Fibroblast of lung (primary cell): ENCODE measurements around the gene MITF. TPM values are rescaled to one million over a fixed set of nuclear protein-coding genes. Genes with fewer than 3 reads are reported as not detected.

Source experiments
- DNase-seq, 2 donors: peaks; one replicate each; pipeline versions ENCODE4 v3.0.0 to v3.0.0-alpha.2; 2010; ENCODE audit warnings: low read depth in 2 of 2
- H2AFZ ChIP-seq: 2 replicates; pipeline ENCODE4 v1.5.1; 2012; ENCODE audit warnings: low read length, control low read depth, inconsistent platforms
- H3K27ac ChIP-seq: 2 replicates; pipeline ENCODE4 v1.5.1; 2011; ENCODE audit warnings: low read length, control low read depth; ENCODE audit not compliant: insufficient read depth
- H3K27me3 ChIP-seq: 2 replicates; pipeline ENCODE4 v1.5.1; 2011; ENCODE audit warnings: mild to moderate bottlenecking, low read length; ENCODE audit not compliant: control insufficient read depth, insufficient read depth
- H3K36me3 ChIP-seq: 2 replicates; pipeline ENCODE4 v1.5.1; 2011; ENCODE audit warnings: low read length; ENCODE audit not compliant: control insufficient read depth, insufficient read depth
- H3K4me1 ChIP-seq: 2 replicates; pipeline ENCODE4 v1.5.1; 2011; ENCODE audit warnings: low read length; ENCODE audit not compliant: control insufficient read depth, insufficient read depth; ENCODE audit errors: extremely low read depth
- H3K4me2 ChIP-seq: 2 replicates; pipeline ENCODE4 v1.5.1; 2011; ENCODE audit warnings: low read length, control low read depth; ENCODE audit not compliant: insufficient read depth; ENCODE audit errors: extremely low read depth
- H3K4me3 ChIP-seq, 4 experiments: fragments of 200-600 bp in 1 of 4; sonication (generic) in 1 of 4; replicated peaks in 1 of 4; 2 replicates each; pipeline ENCODE4 v1.5.1; 2011 to 2016; ENCODE audit warnings: low read length in 4 of 4, low read depth in 3 of 4, mild to moderate bottlenecking in 3 of 4, control low read depth in 2 of 4, inconsistent platforms in 1 of 4, mixed read lengths in 1 of 4; ENCODE audit not compliant: insufficient read depth in 1 of 4; ENCODE audit errors: control extremely low read depth in 1 of 4
- H3K79me2 ChIP-seq: 2 replicates; pipeline ENCODE4 v1.5.1; 2012; ENCODE audit warnings: mild to moderate bottlenecking, low read length, inconsistent platforms; ENCODE audit not compliant: control insufficient read depth, insufficient read depth
- H3K9ac ChIP-seq: 2 replicates; pipeline ENCODE4 v1.5.1; 2011; ENCODE audit warnings: mild to moderate bottlenecking, low read length, control low read depth; ENCODE audit not compliant: insufficient read depth
- H3K9me3 ChIP-seq: 2 replicates; pipeline ENCODE4 v1.5.1; 2012; ENCODE audit warnings: low read depth, low read length; ENCODE audit not compliant: control insufficient read depth, insufficient read depth
- H4K20me1 ChIP-seq: 2 replicates; pipeline ENCODE4 v1.5.1; 2011; ENCODE audit warnings: low read length; ENCODE audit not compliant: control insufficient read depth, insufficient read depth; ENCODE audit errors: extremely low read depth
- EZH2 ChIP-seq: IDR thresholded peaks from 2 replicates; pipeline ENCODE4 v1.5.1; 2012; ENCODE audit warnings: low read length, control low read depth, mild to moderate bottlenecking; ENCODE audit errors: missing control alignments
- polyA plus RNA-seq, 2 donors: library from polyadenylated mRNA; depleted of rRNA in 1 of 2; stranded (reverse) in 1 of 2; unstranded in 1 of 2; fragments of >200 nt; gene quantifications; 2 replicates each; pipeline ENCODE4 v1.2.1, GENCODE V29; 2011 to 2012; ENCODE audit warnings: missing spikeins in 1 of 2
- total RNA-seq: library from RNA; depleted of rRNA; stranded (reverse); fragments of >200 nt; gene quantifications from 2 replicates; pipeline ENCODE4 v1.2.1, GENCODE V29; 2014
- TF ChIP-seq, protein P1 (sequence below), 2 donors: IDR thresholded peaks in 1 of 2; conservative IDR thresholded peaks in 1 of 2; 1 replicate in 1 of 2; 2 replicates in 1 of 2; pipeline ENCODE4 v1.5.1; 2011 to 2012; ENCODE audit warnings: low read length in 2 of 2, control low read depth in 1 of 2, inconsistent platforms in 1 of 2, low read depth in 1 of 2, mild to moderate bottlenecking in 1 of 2

MITF gene
- total and polyA plus RNA-seq, 2 donors (not counting 1 experiment from before 2014, with no cell fraction given), result 31.6 to 34.3 TPM

DNA sequence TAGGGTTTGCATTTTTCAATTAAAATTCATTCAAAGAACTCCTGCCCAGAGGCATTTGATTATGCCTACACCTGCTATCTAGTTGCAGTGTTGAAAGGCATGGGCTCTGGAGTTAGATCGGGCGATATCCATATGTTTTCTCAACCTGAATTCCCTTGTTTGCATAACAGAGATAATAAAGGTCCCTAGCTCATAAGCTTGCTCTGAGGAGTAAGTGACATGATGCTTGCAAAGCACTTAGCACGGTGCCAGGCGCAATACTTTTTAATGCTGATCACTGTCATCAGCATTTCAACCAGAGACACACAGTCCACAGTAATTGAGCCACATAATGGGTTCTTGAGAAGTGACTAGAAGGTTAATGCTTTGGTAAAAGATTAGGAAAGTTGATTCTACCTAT, 154.0 kb downstream of the MITF start:
- DNase-seq, result no peak
- Histone ChIP-seq H3K4me1 (peaks cover 4% of the 10 kb centered on the region), H3K27ac (no peak overlapping the region), H3K36me3 (no peaks in the 10 kb centered on the region), H3K79me2 (no peaks in the 10 kb centered on the region), H3K4me3 (no peak overlapping the region), H3K4me2 (no peak overlapping the region), H2AFZ (no peak overlapping the region), H3K9ac (no peak overlapping the region), H3K27me3 (no peaks in the 10 kb centered on the region), H3K9me3 (no peaks in the 10 kb centered on the region), H4K20me1 (no peaks in the 10 kb centered on the region)
- TF ChIP-seq EZH2, result no peak
- TF ChIP-seq, protein P1, sequence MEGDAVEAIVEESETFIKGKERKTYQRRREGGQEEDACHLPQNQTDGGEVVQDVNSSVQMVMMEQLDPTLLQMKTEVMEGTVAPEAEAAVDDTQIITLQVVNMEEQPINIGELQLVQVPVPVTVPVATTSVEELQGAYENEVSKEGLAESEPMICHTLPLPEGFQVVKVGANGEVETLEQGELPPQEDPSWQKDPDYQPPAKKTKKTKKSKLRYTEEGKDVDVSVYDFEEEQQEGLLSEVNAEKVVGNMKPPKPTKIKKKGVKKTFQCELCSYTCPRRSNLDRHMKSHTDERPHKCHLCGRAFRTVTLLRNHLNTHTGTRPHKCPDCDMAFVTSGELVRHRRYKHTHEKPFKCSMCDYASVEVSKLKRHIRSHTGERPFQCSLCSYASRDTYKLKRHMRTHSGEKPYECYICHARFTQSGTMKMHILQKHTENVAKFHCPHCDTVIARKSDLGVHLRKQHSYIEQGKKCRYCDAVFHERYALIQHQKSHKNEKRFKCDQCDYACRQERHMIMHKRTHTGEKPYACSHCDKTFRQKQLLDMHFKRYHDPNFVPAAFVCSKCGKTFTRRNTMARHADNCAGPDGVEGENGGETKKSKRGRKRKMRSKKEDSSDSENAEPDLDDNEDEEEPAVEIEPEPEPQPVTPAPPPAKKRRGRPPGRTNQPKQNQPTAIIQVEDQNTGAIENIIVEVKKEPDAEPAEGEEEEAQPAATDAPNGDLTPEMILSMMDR (conservative IDR thresholded peaks at IDR 0.05 in 1 of 2, IDR thresholded peaks at IDR 0.05 in 1 of 2; ENCODE audit: low read depth in 1 of 2, low read length in 2 of 2), result no peak

DNA sequence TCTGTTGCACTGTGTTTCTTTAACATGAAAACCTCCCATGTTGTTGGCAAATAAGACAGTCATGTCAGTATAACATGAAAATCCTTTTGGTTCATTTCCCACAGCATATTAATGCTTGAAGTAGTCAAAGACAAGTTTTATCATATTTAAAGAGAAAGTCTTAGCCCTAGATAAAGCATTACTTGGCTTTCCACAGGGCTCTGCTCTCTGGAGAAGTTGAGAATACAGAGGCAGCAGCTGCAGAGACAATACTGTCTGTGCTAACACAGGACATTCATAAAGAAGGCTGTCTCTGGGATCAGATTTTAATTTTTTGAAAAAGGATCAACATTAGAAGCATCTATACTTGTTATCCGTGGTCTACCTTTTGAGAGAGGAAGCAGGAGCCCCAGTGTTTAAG, 156.8 kb downstream of the MITF start:
- no peak for DNase-seq
- no peak overlapping the region for H3K27ac ChIP-seq
- no peaks in the 10 kb centered on the region for H3K79me2 ChIP-seq
- H3K9ac ChIP-seq, result no peak overlapping the region
- H3K4me1 ChIP-seq, result no peaks in the 10 kb centered on the region
- no peak for TF ChIP-seq EZH2
- TF ChIP-seq, protein P1 (conservative IDR thresholded peaks at IDR 0.05 in 1 of 2, IDR thresholded peaks at IDR 0.05 in 1 of 2; ENCODE audit: low read depth in 1 of 2, low read length in 2 of 2), result no peak
- H3K27me3 ChIP-seq, result no peaks in the 10 kb centered on the region
- no peak overlapping the region for H3K4me2 ChIP-seq
- H3K4me3 ChIP-seq, result no peak overlapping the region
- no peaks in the 10 kb centered on the region for H4K20me1 ChIP-seq
- no peak overlapping the region for H2AFZ ChIP-seq
- no peaks in the 10 kb centered on the region for H3K9me3 ChIP-seq
- no peaks in the 10 kb centered on the region for H3K36me3 ChIP-seq

DNA sequence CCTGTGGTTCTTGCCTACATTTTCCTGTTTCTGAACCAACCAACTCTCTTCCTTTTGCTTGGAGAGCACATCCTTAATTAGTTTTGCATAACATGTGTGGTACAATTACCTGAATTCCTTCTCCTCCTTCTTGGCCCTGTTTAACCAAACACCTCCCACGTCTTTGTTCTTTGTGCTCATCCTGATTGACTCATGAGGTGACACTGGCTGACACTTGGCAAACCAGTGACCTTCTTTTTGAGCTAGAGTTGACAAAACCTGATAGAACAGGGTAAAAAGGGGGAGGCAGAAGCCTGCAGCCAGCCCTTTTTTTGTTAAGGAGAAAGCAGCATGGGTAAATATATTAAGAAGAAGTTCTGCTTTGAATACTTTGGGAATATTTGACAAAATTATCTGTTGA, 161.1 kb downstream of the MITF start:
- Histone ChIP-seq H3K27me3 (no peaks in the 10 kb centered on the region), H3K9me3 (no peaks in the 10 kb centered on the region), H3K9ac (no peak overlapping the region), H3K27ac (no peak overlapping the region), H3K79me2 (no peaks in the 10 kb centered on the region), H3K4me1 (no peaks in the 10 kb centered on the region), H3K4me3 (no peak overlapping the region), H3K36me3 (no peaks in the 10 kb centered on the region), H2AFZ (no peak overlapping the region), H4K20me1 (no peaks in the 10 kb centered on the region), H3K4me2 (no peak overlapping the region)
- TF ChIP-seq, protein P1 (conservative IDR thresholded peaks at IDR 0.05 in 1 of 2, IDR thresholded peaks at IDR 0.05 in 1 of 2; ENCODE audit: low read depth in 1 of 2, low read length in 2 of 2), result no peak
- no peak for TF ChIP-seq EZH2
- DNase-seq, result no peak
